ENCODE data around the gene TMED10.

Gene TMED10

DNA sequence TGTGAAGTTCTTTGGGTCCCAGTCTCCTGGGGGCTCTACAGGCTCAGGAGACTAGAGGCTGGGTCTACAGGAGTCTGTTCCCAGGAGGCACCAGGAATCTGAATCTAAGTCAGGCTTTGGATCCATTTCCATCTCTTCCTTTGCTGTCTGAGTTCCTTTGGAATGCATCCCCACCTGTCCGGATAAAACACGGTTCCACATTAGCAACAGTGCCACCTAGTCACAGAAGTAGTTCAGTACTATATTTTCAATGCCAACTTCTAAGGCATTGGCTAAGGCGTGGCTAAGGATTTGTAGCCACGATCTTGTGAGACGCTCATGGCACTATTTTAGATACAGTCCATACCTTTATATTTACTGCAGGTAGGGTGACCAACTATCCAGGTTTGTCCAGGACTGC, 91.9 kb downstream of the TMED10 start:
- no peak for DNase-seq (ENCODE audit: low read depth in 2 of 2)

DNA sequence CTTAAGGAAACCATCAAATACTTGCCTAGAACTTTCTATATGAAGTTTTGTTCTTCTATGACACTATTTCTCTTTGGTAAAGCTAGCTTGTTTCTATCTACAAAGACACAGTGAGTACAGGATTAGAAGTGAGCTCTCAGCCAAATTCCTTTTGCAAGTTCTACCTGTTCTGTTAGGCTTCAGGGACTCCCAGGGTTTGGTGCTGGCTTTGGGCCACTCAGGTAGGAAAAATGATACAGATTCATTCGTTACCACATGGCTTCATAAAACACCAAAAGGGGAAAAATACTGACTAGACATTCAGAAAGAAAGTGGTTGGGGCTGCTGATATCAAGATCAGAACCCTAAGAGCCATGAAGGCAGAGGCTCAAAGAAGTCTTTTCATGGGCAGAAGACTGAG, 93.1 kb downstream of the TMED10 start:
- DNase-seq (ENCODE audit: low read depth in 2 of 2): no peak

GRCh38 chr14:75081660-75082229, 94.7 kb downstream of the TMED10 start:
- DNase-seq (ENCODE audit: low read depth in 2 of 2): no peak

Data from stimulated activated CD8-positive, alpha-beta memory T cell treated with anti-CD3 and anti-CD28 coated beads, Interleukin-15, amount 100 ng/mL, for 48 hours (primary cell).